Measurements from ENCODE around the gene TRIO.

DNA sequence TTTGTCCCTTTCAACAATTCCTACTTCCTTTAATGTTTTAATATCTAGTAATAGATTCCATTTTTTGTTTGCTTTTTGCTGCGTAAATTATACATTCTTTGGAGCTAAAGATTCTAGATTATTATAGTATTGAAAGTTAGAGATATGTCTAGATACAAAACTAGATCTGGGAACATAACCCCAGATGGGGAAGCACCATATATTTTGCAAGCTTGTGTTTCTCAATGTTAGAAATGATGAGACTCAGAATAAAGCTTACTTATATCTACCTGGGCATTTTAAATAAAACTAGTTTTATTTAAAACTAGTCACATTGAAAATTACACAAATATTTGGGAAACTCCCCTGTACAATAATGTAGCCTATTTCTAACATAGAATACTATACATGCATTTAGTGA is 32.2 kb downstream of the TRIO start:
- TF ChIP-seq POLR2A (IDR thresholded peaks at IDR 0.05; ENCODE audit: low read depth, low read length) (no peak), POLR2AphosphoS5 (IDR thresholded peaks at IDR 0.05; ENCODE audit: insufficient read depth, low read depth, low read length) (no peak), MYC (IDR thresholded peaks at IDR 0.05; ENCODE audit: low read depth, low read length) (no peak), FOS (IDR thresholded peaks at IDR 0.05; ENCODE audit: borderline replicate concordance, insufficient read depth, low read length) (no peak)
- TF ChIP-seq, protein P1, sequence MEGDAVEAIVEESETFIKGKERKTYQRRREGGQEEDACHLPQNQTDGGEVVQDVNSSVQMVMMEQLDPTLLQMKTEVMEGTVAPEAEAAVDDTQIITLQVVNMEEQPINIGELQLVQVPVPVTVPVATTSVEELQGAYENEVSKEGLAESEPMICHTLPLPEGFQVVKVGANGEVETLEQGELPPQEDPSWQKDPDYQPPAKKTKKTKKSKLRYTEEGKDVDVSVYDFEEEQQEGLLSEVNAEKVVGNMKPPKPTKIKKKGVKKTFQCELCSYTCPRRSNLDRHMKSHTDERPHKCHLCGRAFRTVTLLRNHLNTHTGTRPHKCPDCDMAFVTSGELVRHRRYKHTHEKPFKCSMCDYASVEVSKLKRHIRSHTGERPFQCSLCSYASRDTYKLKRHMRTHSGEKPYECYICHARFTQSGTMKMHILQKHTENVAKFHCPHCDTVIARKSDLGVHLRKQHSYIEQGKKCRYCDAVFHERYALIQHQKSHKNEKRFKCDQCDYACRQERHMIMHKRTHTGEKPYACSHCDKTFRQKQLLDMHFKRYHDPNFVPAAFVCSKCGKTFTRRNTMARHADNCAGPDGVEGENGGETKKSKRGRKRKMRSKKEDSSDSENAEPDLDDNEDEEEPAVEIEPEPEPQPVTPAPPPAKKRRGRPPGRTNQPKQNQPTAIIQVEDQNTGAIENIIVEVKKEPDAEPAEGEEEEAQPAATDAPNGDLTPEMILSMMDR (IDR thresholded peaks at IDR 0.05; ENCODE audit: extremely low read depth in 1 of 2, insufficient read depth in 1 of 2, low read depth in 1 of 2, low read length in 2 of 2) = no peak
- TF ChIP-seq, protein P2, sequence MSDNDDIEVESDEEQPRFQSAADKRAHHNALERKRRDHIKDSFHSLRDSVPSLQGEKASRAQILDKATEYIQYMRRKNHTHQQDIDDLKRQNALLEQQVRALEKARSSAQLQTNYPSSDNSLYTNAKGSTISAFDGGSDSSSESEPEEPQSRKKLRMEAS (IDR thresholded peaks at IDR 0.05; ENCODE audit: insufficient read depth, insufficient read length) = no peak
